HL-60/S4 treated with retinoic acid at 250 ng/mL for 4 days and 3 days (cell line): ENCODE measurements around the gene SIX1.

Experiments used
- in situ Hi-C: fragments of 300-500 bp; cut with MboI; formaldehyde crosslinking; loops from 2 replicates; pipeline ENCODE4 v1.7.0; 2022; ENCODE audit warnings: low sequenced_read_pairs

SIX1 gene

DNA sequence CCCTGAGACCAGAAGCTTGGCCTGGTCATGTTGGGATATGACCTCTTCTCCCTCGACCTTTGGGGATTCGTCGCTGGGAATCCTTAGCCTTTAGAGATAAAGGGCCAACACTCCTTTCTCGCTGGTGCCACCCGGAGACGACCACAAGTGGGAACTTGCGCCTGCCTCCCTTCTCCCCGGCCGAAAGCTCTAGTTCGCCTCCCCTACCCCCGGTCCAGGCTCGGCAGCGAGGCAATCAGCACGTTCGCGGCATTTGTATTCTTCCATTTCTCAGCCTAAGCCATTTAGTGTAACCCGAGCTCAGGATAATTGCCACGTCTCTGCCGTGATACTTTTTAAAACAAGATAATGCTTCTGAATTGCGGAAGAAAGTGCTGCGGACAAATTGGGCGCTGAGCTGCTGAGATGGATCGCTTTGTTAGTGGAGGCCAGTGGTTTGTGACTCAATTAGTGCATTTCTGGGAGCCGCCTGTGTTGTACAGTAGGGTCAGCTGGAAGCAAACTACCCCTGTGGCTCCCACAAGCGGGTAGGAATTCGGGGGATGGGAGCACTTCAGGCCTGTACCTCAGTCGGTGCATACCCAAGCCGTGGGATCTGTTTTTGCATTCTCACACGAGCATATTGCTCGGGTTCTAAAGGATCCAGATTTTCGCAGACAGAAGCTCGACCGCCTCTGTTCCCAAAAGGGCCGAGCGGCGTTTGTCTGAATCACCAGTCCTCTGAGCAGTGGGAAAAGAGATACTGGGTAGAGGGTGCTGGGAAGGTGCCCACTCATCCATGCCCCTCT lies 6.8 kb upstream of the SIX1 start:
- in situ Hi-C loops, result no loop called here

DNA sequence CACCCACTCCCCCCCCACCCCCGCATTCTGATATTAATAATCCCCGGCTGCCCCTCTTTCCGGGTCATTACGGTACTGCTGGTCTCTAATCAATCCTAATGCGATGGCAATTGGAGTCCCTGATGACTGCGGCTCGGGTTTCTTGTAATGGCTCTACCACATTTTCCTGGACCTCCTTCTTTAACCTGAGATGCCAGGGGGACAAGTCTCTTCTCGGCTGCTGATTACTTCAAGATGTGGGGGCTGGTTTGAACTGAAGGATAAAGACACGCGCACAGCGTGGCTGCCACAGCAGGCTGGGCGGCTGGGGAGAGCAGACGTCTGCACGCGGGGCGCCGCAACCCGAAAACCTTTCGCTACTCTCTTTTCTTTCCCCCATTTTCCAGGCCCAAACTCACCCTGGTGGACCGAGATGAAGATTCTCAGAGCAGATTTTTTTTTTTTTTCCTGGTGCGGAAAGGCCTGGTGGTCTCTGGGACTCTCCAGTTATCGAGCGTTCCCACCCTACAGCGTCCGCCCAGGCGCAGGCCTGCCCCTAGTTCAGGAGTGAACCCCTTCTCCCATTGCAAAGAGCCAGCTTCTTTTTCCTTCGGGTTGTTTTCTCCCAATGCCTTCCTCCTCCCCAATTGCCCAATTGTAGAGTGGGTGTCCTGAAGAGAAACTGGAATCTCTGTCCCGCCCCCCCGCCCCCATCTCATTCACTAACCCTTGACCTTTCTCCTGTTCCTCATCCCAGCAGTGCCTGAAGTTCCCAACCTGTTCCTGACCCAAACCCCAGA lies 6.0 kb upstream of the SIX1 start:
- in situ Hi-C loops, result no loop called here

DNA sequence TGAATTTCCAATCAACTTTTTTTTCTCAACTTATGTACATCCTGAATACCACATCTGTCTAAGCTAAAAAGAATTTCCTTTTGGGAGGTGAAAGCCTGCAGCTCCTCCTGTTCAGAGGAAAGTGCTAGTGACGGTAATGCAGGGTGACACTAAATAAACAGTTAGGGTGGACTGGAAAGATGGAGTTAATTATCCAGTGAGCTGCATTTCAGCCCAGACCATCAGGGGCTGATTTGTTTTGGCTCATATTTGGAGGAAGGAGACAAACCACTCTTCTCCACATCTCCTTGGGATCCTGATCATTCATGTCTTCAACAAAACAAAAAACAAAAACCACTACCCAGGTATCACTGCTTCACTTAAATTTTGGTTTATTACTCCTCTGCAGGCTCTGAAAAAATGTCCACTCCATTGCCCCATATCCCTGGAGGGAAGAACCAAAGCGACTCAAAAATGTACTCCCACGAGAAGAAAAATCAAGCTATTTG lies 5.1 kb upstream of the SIX1 start:
- in situ Hi-C loops, result no loop called here

DNA sequence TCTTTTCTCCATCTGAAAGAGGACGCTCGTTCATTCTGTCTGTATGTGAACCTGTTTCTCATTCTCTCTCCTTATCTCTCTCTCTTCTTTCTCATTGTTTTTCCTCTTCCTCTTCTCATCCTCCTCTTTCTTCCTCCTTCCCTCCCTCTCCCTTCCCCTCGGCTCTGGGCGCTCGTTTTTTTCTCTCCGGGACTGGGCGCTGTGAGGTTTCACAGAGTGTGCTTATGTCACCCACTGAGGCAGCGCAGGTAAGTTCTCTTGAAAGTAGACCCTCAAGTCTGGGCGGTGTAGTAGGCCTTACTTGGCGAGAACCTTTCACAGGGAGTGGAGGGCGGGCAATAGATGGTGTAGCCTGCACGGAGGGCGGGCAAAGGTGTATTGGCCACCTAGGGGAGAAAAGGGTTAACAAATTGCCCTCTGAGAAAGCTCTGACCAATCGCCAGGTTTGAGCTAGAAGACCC lies 4.5 kb upstream of the SIX1 start:
- in situ Hi-C loops, result no loop called here

DNA sequence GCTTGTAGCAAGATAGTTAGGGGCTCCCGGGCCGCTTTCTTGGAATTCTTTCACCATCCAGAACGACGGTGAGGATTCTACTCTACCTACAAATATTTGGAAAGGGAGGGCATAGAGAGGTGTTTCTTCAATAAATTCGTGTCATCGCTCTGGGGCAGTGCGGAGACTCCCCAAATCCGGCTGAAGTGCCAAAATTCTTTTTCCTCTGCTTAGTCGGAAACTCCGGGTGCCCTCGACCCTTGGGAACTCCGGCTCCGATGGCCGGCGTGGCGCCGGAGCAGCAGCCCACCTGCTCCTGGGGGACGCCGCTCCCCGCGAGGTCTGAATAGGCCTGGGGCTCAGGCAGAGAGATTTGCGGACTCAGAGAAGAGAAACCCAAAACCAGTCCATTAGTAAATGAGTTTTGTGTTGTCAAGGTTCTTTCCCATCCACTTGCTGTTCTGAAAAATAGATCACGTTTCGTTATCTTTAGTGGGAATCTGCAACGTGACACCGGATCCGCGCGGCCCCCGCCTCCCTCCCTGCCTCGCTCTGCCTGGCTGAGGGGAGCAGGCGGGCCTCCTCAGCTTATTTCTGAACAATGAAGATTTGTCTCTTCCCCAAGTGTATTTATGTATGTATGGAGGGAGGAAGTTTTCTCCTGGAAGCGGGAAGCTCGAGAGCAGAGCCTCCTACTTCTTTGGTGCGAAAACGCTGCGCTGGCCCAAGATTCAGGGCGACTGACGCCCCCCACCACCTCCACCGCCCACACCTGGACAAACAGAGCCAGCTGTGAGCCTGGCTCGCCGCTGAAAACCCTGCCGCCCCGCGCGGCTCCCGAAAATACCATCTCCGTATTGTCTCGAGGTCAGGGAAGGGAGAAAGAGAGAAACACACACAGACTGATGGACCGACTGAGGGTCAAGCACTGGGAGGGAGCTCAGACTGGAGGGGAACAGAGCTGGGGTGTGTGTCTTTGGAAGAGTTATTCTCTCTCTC lies 3.7 kb upstream of the SIX1 start:
- in situ Hi-C loops, result no loop called here

DNA sequence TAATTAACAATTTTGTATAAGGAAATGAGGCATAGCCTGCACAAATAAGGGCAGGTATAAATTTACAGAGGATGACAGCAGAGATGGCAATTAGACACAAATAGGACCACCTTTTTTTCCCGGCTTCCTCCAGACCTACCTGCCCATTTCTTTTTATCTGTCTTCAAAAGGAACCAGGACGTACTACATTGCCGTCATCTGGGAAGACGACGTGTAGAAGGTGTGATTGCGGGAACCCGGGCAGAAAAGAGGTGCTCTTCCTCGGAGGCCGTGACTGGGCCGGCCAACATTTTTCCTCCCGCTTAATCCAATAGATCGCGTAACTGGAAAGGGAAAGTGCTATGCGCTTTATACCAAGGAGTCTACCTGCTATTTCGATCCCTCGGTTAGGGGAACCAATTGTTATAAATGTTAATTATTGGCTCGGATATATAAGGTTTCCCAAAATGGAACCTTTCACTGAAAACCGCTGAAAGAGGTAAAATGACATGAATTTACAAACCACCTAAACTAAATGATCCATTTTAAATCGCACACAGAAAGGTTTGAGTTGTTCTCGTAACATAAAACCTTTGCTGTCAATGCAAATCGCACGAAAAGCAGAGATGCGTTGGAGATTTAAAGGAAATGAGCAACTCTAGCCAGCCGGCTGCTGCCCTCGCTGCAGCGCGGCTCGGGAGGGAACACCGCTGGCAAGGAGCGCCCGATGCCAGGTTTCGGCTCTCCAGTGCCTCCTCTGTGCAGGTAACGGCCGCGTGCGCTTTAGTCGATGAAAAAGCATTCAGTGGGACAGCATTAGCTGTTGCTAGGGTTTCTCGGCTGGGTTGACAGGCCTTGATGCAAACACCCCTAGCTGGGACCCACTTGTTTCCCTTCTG lies 2.8 kb upstream of the SIX1 start:
- in situ Hi-C loops, result no loop called here

DNA sequence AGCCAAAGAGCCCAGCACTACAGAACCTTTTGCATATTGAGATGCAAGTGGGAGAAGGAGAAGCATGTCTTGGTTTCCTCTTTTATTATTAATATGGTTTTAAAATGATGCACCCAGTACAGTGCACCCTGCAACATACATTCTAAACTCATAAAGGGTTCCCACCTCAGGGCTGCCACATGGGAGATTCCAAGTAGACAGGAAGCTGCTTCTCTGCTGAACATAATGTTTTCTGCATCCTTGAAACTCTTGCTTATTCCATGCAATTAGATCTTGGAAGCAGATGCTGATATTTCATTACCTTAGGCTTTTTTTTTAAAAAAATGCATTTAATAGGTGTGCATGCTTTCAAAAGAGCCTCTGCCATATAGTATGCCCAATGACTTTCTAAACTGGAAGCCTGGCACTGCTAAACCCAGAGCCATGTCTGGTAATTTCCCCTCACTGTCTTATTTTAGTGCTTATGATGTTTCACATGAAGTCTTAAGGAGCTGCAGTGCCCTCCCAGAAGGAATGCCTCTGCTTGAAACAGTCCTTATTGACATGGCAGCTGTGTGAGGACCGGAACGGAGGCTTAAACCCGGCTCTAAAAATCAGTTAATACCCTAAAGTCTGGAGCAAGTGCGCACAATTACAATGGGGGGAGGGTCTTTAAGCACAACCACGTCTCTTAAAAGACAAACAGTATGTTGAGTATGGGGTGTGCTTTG lies 2.0 kb upstream of the SIX1 start:
- in situ Hi-C loops, result no loop called here

DNA sequence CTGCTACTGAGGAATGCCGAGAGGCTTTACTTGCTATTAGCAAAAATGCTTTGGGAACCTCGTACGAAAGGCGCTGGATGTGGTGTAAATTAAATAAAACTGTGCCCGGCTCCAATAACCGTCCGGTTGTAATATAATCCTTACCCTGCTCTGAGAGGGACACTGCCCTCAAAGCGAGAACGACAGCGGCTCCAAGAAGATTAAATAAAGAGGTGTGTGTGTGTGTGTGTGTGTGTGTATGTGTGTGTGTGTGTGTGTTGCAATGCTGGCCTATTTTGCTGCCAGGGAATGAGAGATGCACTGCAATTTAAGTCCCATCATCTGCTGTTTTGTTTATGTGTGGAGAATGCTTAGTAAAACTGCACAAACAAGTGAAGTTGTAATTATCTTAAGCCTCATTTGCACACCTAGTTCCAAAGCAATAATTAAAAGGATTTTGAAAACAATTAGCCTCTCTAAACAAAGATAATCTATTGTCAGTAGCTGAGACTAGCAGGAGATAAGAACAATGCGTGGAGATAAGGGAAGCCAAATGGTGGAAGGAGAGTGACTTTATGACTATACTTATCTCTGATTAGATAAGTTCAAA lies 1.2 kb upstream of the SIX1 start:
- in situ Hi-C loops, result no loop called here

DNA sequence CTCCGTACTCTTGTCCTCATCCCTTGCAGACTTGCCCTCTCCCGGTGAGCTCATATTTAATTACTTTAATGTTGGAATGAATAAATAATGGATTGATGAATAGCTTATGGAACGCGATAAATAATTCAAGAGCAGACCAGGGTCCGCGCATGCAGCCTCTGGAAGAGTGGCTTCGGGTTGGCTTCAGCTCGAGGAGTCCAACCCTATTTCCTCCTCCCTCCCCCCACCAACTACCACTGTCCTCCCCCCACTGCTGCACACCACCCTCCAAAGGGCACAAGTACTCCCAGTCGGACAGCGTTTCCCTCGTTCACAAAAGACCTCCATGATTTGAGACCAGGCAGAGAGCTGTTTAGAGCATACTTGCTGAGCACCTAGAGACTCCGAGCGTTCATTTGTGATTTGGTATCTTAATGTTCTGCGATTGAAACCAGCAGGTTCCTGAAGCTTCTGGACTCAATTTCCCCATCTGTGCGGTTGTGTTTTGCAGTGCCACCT lies 647 bp upstream of the SIX1 start:
- in situ Hi-C loops, result loop anchor here (25.0 kb wide), 2 partner anchors 362 to 612 kb away; no protein-coding TSS in a partner anchor

DNA sequence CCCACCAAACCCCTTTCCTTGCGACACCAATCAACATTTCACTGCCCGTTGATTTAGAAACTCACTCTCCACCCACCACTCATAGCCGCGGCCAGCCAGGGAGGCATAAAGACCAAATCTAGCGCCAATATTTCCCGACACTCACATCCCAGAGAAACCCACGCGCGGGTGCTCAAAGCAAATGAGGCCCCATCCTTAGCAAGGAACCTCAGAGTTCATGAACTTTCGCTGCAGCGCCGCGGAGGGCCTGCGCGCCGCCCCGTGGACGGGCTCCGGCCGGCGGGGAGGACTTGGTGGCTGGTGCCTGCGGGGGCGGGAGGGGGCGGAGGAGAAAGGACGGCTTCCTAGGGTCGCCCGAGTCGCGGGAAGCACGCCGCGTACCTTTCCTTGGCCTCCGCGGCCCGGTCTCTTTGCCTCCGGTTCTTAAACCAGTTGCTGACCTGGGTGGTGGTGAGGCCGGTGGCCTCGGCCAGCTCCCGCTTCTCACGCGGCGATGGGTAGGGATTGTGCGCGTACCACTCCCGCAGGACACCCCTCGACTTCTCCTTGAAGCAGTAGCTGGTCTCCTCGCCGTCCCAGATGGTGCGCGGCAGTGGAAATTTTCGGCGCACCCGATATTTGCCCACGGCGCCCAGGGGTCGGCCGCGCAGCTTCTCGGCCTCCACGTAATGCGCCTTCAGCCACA lies 886 bp downstream of the SIX1 start:
- in situ Hi-C loops, result loop anchor here (25.0 kb wide), 2 partner anchors 364 to 614 kb away; no protein-coding TSS in a partner anchor

DNA sequence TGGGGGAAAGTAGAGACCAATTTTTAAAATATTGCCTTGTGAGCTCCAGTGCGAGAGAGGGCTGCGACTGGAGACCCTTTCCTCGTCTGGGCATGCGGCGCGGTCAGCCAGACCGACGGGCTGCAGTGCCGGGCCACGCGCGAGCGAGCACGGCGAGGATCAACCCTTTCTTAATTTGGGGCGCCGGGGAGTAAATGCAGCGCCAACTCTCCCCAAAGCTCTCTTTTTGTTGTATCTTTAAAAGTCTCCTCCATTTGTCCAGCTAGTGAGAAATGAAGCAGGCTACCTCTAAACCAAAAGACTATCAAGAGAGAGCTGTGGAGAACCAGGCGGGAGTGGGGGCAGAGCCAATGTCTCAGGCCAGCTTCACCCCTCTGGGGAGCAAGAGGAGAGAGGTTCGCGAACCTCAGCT lies 1.4 kb downstream of the SIX1 start:
- in situ Hi-C loops, result loop anchor here (25.0 kb wide), 2 partner anchors 364 to 614 kb away; no protein-coding TSS in a partner anchor

DNA sequence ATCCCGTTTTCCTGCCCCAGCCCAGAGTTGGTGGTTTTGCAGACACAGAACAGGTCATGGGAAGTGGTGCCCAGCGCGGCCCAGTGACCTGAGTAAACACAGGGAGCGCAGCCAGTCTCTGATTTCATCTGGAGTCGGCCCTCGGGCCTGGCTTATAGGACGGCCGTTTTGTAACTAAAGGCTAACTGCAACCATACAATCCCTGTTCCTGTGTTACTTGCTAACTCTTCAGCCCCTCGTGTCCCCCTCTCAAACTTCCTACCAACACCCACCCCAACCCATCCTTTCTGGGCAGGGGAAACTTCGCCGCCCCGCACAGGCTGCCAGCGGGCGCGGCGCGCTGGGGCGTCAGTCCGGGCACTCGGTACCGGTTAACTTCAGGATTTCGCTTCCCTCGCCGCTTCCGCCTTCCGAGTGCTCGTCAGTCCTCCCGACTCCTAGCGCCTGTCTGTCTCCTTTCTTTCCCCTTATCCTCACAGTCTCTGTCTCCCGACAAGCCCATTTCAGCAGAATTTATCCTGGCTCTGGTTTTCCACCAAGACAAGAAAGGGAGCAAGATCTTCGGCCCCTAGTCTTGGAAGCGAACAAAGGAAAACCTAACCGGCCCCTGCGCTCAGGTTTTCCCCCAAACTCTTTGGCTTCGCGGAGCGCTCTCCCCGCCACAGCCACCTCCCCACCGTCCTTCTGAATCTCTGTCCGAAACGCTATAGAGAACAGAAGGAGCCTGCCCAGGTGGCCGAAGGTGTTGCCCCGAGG lies 2.0 kb downstream of the SIX1 start:
- in situ Hi-C loops, result loop anchor here (25.0 kb wide), 2 partner anchors 365 to 615 kb away; no protein-coding TSS in a partner anchor

DNA sequence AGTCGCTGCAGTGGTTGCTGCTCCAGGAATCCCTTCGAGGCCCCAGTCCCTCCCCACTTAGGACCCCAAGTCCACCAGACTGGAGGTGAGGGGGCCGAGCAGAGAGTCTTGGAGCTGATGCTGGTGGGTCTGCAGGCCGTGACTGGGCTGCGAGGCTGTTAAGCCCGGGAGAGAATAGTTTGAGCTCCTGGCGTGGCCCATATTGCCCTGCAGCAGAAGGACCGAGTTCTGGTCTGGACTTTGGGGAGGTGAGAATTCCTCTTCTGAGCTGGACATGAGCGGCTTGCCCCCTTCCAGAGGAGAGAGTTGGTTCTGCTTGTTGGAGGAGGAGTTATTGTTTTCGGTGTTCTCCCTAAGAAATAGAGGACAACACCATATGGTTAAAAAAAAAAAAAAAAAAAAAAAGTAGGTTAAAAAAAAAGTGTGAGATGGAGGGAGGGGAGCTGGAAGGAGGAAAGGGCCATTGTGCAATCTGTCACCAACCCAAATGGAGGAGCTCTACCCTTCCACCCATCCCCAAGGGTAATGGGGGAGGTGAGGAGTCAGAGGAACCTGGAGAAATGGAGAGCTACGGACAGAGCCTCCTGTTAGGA lies 3.0 kb downstream of the SIX1 start:
- in situ Hi-C loops, result loop anchor here (25.0 kb wide), 2 partner anchors 366 to 616 kb away; no protein-coding TSS in a partner anchor

DNA sequence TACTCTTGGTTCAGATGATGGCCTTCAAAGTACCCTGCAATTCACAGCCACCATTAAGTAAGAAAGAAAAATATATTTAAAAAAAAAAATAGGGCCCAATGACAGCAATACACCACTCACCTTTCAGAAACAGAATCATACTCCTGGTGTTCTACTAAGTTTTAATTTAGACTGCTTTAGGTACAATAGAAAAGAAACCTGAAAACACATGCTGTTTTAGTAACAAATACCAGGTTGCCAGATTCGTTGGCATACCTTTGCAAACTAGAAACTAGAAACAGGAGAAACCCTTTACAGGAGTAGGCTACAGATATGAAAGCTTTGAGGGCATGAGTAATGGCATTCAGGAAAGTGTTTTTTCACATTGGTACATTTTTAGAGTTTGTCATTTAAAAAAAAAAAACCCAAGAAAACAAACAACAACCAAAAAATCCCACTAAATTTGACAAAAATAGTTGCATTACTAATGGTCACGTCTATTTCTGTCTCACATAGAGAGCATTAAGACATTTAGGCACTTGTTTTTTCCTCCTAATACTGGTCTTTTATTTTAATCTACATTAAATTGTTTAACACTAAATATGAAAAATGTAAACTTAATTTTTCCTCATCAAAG lies 4.0 kb downstream of the SIX1 start:
- in situ Hi-C loops, result loop anchor here (25.0 kb wide), 2 partner anchors 367 to 617 kb away; no protein-coding TSS in a partner anchor

DNA sequence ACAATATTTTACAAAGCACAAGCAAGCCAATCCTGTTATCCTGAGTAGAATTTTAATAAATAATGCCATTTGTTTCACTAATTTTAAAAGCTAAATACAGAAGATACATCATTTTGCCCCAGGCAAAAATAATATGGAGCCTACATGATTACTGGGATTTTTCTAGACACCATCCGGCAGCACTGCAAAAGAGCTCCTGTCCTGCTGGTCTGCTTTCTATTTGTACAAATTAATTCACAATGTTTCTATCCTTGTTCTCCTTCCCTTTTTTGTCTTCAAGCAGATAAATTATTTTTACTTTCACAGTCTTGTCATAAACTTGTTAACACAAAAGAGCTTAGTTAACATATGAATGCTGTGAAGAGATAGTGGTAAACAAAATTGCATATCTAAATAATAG lies 4.6 kb downstream of the SIX1 start:
- in situ Hi-C loops, result loop anchor here (25.0 kb wide), 2 partner anchors 368 to 618 kb away; no protein-coding TSS in a partner anchor
